ENCODE results near the gene NSD1.
A peak's percentile ranks its signal among the peaks of the same experiment; 100 is the strongest.

The NSD1 gene, protein sequence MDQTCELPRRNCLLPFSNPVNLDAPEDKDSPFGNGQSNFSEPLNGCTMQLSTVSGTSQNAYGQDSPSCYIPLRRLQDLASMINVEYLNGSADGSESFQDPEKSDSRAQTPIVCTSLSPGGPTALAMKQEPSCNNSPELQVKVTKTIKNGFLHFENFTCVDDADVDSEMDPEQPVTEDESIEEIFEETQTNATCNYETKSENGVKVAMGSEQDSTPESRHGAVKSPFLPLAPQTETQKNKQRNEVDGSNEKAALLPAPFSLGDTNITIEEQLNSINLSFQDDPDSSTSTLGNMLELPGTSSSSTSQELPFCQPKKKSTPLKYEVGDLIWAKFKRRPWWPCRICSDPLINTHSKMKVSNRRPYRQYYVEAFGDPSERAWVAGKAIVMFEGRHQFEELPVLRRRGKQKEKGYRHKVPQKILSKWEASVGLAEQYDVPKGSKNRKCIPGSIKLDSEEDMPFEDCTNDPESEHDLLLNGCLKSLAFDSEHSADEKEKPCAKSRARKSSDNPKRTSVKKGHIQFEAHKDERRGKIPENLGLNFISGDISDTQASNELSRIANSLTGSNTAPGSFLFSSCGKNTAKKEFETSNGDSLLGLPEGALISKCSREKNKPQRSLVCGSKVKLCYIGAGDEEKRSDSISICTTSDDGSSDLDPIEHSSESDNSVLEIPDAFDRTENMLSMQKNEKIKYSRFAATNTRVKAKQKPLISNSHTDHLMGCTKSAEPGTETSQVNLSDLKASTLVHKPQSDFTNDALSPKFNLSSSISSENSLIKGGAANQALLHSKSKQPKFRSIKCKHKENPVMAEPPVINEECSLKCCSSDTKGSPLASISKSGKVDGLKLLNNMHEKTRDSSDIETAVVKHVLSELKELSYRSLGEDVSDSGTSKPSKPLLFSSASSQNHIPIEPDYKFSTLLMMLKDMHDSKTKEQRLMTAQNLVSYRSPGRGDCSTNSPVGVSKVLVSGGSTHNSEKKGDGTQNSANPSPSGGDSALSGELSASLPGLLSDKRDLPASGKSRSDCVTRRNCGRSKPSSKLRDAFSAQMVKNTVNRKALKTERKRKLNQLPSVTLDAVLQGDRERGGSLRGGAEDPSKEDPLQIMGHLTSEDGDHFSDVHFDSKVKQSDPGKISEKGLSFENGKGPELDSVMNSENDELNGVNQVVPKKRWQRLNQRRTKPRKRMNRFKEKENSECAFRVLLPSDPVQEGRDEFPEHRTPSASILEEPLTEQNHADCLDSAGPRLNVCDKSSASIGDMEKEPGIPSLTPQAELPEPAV (N-terminal part only)

DNA sequence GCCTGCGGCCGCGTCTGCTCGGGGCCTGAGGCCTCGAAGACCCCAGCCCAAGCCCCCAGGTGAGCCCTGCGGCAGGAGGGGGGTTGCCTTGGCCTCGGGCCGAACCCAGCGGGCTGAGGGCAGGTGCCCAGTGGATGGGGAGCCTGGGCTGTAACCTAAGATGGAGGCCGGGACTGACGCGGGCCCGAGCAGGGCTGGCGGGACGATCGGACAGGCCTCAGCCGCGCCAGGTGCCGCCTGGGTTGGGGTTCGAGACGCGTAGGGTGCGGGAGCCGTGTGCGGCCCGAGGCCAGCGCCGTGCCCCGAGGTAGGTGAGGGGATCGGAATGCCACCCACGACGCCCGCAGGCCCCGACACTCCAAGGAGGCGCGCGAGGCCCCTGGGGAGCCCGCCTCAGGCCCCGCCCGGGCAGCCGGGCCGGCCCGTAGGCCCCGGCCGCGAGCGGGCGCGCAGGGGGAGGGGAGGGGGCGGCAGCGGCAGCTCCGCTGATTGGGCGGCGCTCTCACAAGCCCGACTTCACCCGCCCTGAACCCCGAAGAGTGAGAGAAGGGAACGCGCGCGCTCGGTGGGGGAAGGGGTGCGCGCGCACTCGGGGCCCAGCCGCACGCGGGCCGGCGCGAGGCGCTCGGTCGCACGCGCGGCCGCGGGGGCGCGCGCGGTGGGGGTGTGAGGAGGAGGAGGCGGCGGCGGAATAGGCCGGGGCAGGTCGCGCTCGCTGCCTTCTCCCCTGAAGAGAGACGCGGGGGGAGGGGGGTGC is at the start of gene NSD1:
TSS of gene NSD1 (plus strand) at position 678 of the 757 bp plus-strand sequence. CDS start 1,331 bp downstream, outside the sequence.
- DNase-seq (ENCODE audit: low spot score): peak; percentile 95

DNA sequence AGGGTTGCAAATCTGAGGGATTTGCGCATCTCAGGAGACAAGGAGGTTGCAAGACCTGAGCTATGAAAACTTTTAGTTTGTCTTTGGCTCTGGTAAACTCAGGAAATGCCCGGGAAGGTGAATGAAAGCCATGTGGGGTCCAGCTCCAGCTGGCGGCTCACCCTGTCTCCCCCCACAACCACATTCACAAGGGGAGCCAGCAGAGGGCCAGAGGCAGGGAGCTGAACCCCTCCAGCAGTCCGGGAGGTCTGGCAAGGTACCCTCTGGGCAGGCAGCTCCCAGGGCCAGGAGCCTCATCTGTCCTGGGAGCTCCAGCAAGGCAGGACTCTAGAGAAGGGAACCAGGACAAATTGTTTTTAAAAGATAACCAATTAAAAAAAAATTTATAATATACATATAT is 49.4 kb upstream of the NSD1 start:
- no peak for DNase-seq (ENCODE audit: low spot score)

DNA sequence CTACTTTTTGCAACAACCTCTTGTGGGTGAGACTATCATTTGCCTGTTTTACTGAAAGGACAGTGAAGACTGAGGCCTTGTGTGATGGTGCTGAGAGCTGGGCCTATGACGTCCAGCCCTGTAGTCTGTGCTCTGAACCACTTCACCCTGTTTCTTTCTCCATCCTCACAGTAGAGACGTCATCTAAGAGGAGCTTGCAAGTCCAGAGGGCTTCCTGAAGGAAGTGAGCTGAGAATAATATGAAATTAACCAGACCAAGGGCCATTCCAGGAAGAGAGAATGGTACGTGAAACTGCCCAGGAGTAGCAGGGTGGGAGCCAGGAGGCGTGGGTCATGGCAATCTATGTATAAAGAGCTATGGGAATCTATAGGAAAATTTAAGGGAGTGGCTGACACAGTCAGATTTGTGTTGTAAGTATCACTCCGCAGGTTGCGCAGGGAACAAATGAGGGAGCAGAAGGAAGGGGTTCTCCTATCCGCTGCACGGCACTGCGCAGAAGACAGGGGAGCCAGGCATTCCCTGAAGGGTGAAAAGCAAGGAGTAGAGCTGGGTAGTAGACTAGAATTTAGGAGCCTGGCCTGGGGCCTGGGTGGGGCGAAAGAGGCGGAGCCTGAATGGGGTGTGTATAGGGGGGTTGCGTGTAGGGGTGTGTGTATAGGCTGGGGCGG is 47.5 kb upstream of the NSD1 start:
- no peak for DNase-seq (ENCODE audit: low spot score)

DNA sequence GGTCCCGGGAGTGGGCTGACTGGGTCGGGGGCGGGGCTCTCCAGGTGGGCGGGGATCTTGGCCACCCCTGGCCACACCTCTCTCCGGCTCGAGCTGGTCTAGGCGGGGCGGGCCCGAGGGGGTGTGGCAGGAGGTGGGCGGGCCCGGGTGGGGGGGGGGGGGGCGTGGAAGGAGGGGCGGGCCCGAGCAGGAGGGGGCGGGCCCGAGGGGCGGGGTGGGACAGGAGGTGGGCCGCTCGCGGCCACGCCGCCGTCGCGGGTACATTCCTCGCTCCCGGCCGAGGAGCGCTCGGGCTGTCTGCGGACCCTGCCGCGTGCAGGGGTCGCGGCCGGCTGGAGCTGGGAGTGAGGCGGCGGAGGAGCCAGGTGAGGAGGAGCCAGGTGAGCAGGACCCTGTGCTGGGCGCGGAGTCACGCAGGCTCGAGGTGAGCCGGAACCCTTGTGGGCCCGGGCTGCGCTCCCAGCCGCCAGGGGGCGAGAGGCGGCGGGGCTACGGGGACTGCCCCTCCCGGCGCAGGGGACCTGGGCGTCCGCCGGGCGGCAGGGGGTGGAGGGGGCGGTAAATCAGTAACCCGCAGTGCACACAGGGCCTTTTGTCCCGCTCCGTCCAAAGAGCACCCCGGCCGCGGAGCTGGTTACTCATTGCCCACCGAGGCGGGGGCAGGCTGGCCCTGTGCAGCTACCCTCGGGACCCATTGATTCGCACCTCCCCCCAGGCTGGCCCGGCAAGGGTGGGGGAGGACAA is 46.7 kb upstream of the NSD1 start, which contains the start of gene FGFR4:
TSS of gene FGFR4 (plus strand) at position 262 of the 744 bp plus-strand sequence. CDS start 2,688 bp downstream, outside the sequence.
- no peak for DNase-seq (ENCODE audit: low spot score)

DNA sequence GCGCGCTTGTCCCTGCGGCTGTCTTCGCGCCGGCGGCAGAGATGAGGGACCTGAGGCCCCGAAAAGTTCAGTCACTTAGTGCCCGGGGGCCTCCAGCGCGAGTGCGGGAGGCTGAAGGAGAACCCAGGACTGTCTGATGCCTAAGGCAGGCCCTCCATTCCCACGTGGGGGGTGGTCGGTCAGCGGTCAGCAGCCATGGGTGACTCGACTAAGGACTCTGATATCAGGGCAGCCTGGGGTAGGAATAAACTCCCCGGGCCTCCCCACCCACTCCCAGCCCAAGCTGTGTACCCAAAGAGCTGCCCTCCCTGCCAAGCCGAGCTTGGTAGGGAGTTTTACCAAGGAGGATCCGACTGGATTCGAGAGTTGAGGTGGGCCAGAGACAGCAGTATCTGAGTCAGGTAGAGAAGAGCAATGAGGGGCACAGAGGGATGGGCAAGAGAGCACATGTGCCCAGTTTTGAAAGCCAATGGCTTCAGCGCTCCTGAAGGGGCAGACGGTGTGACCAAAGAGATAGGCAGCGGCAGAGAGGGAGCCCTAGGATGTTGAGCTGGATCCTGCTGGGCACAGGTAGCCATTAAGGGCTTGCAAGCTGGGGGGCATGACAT is 46.1 kb upstream of the NSD1 start:
- DNase-seq (ENCODE audit: low spot score): no peak

DNA sequence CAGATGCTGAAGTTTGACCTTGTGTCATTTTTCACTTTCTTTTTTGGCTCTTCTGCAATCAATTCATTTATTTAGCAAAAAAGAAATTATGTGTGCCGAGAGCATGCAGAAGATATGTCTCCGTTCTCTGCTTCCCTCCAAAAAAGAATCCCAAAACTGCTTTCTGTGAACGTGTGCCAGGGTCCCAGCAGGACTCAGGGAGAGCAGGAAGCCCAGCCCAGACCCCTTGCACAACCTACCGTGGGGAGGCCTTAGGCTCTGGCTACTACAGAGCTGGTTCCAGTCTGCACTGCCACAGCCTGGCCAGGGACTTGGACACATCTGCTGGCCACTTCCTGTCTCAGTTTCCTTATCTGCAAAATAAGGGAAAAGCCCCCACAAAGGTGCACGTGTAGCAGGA is 44.4 kb upstream of the NSD1 start:
- no peak for DNase-seq (ENCODE audit: low spot score)

DNA sequence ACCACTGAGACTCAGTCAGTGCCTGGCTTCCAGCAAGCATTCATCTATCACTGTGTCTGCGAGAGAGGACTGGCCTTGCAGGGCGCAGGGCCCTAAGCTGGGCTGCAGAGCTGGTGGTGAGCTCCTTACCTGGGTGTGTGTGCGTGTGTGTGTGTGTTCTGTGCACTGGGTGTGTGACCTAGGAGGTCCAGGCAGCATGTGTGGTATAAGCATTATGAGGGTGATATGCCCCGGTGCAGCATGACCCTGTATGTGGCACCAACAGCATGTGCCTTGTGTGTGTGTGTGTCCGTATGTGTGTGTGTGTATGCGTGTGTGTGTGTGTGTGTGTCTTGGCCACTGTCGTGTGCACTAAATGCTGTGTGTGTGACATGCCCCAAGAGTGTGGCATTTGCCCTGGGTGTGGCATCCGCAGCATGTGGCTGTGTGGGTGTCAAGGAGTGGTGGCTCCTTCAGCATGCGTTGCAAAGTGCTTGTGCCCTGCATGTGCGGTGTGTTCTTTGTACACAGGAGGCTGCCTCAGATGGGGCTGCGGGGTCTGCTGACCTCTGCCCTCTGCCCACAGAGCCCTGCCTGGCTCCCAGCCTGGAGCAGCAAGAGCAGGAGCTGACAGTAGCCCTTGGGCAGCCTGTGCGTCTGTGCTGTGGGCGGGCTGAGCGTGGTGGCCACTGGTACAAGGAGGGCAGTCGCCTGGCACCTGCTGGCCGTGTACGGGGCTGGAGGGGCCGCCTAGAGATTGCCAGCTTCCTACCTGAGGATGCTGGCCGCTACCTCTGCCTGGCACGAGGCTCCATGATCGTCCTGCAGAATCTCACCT is 43.5 kb upstream of the NSD1 start:
- no peak for DNase-seq (ENCODE audit: low spot score)

DNA sequence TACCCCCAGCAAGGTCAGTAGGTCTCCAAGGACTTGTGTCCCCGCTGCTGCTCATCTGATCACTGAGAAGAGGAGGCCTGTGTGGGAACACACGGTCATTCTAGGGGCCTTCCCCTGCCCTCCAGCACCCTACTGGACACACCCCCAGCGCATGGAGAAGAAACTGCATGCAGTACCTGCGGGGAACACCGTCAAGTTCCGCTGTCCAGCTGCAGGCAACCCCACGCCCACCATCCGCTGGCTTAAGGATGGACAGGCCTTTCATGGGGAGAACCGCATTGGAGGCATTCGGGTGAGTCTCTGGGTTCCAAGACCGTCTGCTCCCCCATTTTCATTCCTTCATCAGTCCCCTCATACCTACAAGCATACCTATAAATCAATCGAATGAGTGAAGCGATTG is 42.8 kb upstream of the NSD1 start:
- no peak for DNase-seq (ENCODE audit: low spot score)

DNA sequence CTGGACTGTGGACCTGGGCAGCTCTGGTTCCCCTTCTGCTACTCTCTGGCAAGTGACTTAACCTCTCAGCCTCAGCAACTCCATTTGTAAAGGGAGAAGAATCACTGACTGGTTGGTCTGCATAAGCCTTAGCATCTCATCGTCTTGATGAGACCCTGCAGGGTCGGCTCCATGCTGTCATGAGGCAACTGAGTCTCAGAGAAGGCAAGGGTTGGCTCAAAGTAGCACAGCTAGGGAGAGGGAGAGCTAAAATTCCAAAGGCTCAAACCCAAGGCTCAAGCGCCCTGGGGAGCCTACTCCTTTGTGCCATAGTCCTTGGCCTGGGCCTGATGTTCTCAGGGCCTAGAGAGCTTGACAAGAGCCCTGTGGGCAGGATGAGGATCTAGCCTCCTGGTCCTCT is 42.3 kb upstream of the NSD1 start:
- no peak for DNase-seq (ENCODE audit: low spot score)

DNA sequence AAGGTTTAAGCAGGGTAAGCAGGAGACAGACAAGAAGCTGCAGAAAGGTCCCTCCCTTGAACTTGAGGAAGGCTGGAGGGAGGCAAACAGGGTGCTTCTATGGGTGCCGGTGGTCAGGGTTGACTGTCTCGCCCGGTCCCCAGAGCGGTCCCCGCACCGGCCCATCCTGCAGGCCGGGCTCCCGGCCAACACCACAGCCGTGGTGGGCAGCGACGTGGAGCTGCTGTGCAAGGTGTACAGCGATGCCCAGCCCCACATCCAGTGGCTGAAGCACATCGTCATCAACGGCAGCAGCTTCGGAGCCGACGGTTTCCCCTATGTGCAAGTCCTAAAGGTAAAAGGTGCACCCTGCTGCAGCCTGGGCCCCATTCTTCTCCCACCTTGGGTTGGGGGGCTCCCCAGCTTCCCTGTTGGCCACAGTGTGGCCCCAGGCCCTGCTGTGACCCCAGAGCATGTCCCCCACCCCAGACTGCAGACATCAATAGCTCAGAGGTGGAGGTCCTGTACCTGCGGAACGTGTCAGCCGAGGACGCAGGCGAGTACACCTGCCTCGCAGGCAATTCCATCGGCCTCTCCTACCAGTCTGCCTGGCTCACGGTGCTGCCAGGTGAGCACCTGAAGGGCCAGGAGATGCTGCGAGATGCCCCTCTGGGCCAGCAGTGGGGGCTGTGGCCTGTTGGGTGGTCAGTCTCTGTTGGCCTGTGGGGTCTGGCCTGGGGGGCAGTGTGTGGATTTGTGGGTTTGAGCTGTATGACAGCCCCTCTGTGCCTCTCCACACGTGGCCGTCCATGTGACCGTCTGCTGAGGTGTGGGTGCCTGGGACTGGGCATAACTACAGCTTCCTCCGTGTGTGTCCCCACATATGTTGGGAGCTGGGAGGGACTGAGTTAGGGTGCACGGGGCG is 41.1 kb upstream of the NSD1 start:
- DNase-seq (ENCODE audit: low spot score): no peak

DNA sequence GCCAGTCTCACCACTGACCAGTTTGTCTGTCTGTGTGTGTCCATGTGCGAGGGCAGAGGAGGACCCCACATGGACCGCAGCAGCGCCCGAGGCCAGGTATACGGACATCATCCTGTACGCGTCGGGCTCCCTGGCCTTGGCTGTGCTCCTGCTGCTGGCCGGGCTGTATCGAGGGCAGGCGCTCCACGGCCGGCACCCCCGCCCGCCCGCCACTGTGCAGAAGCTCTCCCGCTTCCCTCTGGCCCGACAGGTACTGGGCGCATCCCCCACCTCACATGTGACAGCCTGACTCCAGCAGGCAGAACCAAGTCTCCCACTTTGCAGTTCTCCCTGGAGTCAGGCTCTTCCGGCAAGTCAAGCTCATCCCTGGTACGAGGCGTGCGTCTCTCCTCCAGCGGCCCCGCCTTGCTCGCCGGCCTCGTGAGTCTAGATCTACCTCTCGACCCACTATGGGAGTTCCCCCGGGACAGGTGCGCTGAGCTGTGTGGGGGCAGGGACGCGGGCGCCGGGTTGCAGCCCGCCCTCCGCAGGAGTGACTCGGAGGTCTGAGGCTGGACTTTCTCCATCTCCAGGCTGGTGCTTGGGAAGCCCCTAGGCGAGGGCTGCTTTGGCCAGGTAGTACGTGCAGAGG is 40.4 kb upstream of the NSD1 start:
- no peak for DNase-seq (ENCODE audit: low spot score)

DNA sequence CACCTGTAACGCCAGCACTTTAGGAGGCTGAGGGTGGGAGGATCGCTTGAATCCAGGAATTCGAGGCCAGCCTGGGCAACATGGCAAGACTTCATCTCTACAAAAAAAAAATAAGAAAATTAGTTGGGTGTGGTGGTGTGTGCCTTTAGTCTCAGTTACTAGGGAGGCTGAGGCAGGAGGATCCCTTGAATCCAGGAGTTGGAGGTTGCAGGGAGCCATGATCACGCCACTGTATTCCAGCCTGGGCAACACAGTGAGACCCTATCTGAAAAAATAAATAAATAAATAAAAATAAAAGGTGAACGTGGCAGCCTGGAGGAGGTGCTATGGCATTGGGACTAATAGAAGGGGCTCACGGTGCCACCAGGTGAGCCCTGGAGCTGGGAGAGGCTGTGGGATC is 39.8 kb upstream of the NSD1 start:
- no peak for DNase-seq (ENCODE audit: low spot score)

DNA sequence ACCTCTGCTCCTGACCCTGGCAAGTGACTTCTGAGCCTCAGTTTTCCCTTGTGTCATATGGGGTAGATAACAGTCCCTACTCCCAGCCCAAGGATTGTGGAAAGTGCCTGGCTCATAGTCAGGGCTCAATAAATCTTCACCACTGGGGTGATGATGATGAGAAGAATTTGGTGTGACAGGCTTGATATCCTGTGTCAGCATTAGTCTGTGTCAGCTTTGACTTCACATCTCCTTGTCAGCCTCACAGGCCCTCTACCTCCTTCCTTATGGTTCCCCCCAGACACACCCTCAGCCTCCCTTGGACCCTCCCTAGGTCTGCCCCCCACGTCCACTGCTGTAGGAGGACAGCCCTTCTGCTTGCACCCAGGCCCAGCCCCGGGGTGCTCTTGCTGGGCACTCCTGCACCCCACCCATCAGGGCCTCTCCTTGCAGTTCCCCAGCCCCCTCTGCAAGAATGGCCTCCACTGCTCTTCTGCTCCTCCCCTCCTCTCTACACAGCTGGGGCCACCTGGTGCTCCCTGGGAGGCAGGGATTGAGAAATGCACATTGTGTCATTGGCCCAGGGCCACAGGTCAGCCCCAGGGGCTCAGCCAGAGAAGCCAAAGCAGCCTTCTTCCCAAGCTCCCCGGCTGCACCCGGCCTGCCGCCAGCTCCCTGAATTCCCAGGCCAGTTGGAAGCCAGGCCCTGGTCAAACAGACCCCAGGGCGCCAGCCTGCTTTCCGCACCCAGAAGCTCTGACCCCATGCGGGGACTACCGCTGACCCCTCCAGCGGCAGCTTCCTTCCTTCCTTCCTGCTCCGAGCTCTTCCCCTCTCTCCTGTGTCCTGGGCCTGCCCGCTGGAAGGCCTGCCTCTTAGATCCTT is 39.1 kb upstream of the NSD1 start:
- no peak for DNase-seq (ENCODE audit: low spot score)

DNA sequence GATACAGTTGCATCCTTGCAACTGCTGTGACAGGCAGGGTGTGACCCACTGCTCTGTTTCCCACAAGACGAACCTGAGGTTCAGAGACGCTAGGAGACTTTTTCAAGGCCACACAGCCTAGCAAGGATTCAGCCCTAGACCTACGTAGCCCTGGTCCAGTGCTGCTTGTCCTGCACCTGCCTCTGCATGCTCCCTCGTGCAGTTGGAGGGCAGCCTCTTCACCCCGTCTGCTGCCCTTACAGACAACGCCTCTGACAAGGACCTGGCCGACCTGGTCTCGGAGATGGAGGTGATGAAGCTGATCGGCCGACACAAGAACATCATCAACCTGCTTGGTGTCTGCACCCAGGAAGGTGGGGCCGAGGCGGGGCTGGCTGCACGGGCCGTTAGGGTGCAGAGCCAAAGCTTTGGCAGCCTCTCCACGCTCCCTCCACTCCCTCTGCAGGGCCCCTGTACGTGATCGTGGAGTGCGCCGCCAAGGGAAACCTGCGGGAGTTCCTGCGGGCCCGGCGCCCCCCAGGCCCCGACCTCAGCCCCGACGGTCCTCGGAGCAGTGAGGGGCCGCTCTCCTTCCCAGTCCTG is 38.4 kb upstream of the NSD1 start:
- DNase-seq (ENCODE audit: low spot score): no peak

DNA sequence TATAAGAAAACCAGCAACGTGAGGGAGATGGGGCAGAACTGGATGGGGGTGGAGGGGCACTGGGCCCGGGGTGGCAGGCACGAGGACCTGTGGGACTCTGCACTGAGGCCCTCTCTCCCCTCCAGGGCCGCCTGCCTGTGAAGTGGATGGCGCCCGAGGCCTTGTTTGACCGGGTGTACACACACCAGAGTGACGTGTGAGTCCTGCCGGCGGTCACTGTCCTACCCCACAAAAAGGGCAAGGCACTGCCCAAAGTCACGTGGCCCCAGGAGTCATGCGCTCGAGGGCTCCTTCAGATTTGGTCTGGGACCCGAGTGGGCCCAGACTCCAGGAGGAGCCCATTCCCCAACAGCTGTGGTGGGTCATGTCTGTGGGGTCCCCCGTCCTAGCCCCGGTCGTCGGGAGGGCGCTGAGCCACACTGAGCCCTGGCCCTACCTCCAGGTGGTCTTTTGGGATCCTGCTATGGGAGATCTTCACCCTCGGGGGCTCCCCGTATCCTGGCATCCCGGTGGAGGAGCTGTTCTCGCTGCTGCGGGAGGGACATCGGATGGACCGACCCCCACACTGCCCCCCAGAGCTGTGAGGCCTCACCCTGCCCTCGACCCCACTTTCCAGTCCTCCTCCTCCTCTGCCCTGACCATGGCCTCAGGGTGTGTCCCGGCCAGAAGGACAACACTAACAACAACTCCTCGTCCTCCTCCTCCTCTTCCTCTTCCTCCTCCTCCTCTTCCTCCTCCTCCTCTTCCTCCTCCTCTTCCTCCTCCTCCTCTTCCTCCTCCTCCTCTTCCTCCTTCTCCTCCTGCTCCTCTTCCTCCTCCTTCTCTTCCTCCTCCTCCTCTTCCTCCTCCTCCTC is 37.2 kb upstream of the NSD1 start:
- DNase-seq (ENCODE audit: low spot score): no peak

All from pons (tissue), 1 donor.